Suprapubic skin (tissue), 3 donors: ENCODE measurements around the gene DHX34.

Experiments used
- CTCF ChIP-seq, 2 donors: fragments of 200-600 bp in 1 of 2; fragments of 450-650 bp in 1 of 2; sonication (generic) in 1 of 2; IDR thresholded peaks; one replicate each; pipeline ENCODE4 v1.5.1; 2016 to 2019; ENCODE audit warnings: antibody characterized with exemption in 2 of 2, mild to moderate bottlenecking in 1 of 2, moderate library complexity in 1 of 2
- EP300 ChIP-seq: sonication (generic); formaldehyde crosslinking; IDR thresholded peaks from one replicate; pipeline ENCODE4 v1.6.1; 2017; ENCODE audit warnings: antibody characterized with exemption
- POLR2A ChIP-seq, 2 donors: fragments of 450-650 bp; IDR thresholded peaks; one replicate each; pipeline ENCODE4 v1.6.1; 2017; ENCODE audit warnings: antibody characterized with exemption in 2 of 2, mild to moderate bottlenecking in 2 of 2, moderate library complexity in 2 of 2

- TF ChIP-seq CTCF (IDR thresholded peaks at IDR 0.05) (no peak), POLR2A (IDR thresholded peaks at IDR 0.05) (no peak), EP300 (no peak)
Observed at GRCh38 chr19:47422417-47423163, 73.5 kb downstream of the DHX34 start.
